ENCODE data around the gene S100A14. TPM values are rescaled to one million over a fixed set of nuclear protein-coding genes. Genes with fewer than 3 reads are reported as not detected.

The S100A14 gene
- total RNA-seq, 1 donor = 0.18 TPM

GRCh38 chr1:153627715-153628626 lies 11.8 kb upstream of the S100A14 start, which contains the start of gene S100A1:
Gene S100A1 (plus strand): TSS chr1:153628434. CDS start chr1:153630522, 2,088 bp downstream.
- H3K4me3 ChIP-seq (ENCODE audit: low read depth, low read length) = peak within 1 kb of the TSS; percentile 82

DNA sequence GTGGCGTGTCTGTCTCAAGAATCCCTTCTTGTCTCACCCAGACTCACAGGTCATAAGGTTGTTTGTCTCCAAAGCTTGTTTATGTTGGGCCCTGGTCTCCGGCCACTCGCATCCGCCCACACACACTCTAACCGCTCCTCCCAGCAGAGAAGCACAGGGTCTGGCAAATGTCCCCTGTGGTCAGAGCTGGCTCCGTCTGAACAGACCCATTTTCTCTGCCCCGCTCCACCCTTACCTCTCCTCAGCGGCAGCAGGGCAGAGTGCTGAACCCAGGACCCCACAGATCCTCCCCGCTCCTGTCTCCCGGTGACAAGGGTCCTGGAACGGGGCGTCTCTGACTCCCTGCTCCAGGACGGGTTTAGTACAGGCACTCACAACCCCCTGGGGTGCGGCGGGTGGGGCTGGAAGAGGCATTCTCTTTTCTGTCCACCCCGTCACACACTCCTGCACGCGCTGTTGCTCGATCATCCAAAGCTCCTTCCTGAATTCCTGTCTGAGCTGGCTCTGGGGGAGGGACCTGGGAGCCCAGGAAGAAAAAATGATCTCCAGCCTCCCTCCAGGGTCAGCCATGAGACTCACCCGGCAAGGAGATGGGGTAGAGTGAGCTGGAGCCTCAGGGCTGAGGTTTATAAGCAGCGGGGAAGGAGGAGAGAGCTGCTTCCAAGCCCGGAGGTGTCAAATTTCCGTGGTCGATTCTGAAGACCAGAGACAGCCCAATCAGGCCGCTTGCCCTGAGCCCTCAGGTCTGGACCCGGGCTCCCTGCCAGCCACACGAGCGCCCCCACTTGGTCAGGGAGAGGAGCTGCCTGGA lies 11.0 kb upstream of the S100A14 start, which contains the start of gene S100A13:
Gene S100A13 (minus strand): TSS at position 602 of the 811 bp plus-strand sequence. CDS start 1,033 bp downstream, outside the sequence.
- TF ChIP-seq, protein P1, sequence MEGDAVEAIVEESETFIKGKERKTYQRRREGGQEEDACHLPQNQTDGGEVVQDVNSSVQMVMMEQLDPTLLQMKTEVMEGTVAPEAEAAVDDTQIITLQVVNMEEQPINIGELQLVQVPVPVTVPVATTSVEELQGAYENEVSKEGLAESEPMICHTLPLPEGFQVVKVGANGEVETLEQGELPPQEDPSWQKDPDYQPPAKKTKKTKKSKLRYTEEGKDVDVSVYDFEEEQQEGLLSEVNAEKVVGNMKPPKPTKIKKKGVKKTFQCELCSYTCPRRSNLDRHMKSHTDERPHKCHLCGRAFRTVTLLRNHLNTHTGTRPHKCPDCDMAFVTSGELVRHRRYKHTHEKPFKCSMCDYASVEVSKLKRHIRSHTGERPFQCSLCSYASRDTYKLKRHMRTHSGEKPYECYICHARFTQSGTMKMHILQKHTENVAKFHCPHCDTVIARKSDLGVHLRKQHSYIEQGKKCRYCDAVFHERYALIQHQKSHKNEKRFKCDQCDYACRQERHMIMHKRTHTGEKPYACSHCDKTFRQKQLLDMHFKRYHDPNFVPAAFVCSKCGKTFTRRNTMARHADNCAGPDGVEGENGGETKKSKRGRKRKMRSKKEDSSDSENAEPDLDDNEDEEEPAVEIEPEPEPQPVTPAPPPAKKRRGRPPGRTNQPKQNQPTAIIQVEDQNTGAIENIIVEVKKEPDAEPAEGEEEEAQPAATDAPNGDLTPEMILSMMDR (IDR thresholded peaks at IDR 0.05; ENCODE audit: insufficient read depth, low read length) = peak; percentile 55
- DNase-seq (ENCODE audit: low read depth) = peak; percentile 95
- peak within 1 kb of the TSS; percentile 82 for H3K4me3 ChIP-seq (ENCODE audit: low read depth, low read length)

More at GRCh38 chr1:153627715-153628626, 11.8 kb upstream of the S100A14 start, which contains the start of gene S100A1:
- no peak for DNase-seq (ENCODE audit: low read depth)
- TF ChIP-seq, protein P1 (IDR thresholded peaks at IDR 0.05; ENCODE audit: insufficient read depth, low read length) = no peak

DNA sequence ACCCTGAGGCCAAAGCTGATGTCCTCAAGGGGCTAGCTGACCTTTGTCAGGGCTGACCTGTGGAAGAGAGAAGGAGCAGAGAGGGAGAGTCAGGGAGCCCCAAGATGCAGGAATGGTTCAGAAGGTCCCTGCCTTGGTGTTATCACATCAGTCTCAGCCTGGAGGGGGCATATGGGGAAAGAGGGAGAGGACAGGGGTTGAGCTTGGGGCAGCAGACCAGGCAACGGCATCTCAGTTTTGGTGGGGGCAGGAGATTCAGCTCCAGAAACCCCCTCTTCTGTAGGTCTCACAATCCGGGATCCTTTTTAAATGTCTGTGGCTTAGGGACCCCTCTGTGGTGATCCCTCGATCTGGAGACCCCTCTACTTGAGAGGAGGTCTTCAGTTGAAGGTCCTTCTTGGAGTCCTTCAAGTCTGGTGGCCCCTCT lies 10.4 kb upstream of the S100A14 start:
- TF ChIP-seq, protein P1 (IDR thresholded peaks at IDR 0.05; ENCODE audit: insufficient read depth, low read length) = no peak
- no peak for DNase-seq (ENCODE audit: low read depth)
- H3K4me3 ChIP-seq (ENCODE audit: low read depth, low read length) = peak overlapping the region; percentile 82

DNA sequence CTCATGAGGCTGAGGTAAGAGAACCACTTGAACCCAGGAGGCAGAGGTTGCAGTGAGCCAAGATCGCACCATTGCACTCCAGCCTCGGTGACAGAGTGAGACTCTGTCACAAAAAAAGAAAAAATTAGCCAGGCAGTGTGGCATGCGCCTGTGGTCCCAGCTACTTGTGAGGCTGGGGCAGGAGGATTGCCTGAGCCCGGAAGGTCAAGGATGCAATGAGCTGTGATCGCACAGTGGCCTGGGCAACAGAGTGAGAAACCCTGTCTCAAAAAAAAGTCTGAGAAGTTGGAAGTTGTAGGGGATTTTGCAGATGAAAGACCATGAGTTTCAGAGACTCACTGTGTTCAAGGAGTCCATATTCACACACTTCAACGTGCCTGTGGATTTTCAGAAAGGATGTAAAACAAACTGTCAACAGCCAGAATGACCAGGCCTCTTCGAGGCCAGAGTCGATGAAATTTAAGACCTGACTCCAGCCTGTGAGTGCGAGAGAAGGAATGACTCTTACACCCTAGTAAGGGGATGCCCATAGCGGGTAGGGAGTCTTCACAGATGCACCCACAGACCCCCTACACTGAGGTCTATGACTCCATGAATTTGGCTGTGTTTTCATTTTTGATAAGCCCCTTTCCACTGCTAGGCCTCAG lies 9.0 kb upstream of the S100A14 start:
- TF ChIP-seq, protein P1 (IDR thresholded peaks at IDR 0.05; ENCODE audit: insufficient read depth, low read length) = no peak
- H3K4me3 ChIP-seq (ENCODE audit: low read depth, low read length) = peak overlapping the region; percentile 41
- DNase-seq (ENCODE audit: low read depth) = no peak

DNA sequence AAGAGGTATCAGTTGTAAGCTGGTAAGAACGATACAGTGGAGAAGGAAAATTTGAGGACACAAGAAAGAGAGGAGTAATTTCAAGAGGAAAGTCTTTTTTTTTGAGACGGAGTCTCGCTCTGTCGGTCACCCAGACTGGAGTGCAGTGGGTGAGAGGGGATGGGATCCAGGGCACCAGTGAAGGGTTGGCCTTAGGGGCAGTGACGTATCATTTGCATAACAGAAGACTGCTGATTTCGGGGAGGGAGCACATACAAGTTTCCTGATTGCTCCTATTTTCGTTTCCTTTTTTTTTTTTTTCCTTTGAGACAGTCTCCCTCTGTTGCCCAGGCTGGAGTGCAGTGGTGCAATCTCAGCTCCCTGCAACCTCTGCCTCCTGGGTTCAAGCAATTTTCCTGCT lies 7.0 kb upstream of the S100A14 start:
- DNase-seq (ENCODE audit: low read depth) = no peak
- H3K4me3 ChIP-seq (ENCODE audit: low read depth, low read length) = no peak overlapping the region
- TF ChIP-seq, protein P1 (IDR thresholded peaks at IDR 0.05; ENCODE audit: insufficient read depth, low read length) = no peak

DNA sequence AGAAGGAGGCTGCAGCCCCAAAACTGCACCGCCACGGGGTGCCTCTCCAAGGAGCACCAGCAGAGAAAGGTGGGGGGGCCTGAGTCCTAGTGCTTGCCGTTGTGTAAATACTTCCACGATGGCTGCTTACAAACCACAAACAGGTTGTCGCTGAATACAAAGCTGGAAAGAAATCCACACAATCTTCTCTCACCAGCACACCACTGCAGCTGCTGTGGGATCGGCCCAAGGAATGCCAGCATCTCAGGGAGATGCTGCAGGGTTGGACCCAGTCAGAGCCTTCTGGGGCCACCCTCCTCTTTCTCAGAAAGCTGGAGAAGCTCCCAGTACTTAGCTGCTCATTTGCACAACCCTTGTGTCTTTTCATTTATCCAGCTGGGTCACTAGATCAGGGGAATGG lies 3.0 kb upstream of the S100A14 start:
- TF ChIP-seq, protein P1 (IDR thresholded peaks at IDR 0.05; ENCODE audit: insufficient read depth, low read length) = no peak
- DNase-seq (ENCODE audit: low read depth) = no peak

More for the DNA sequence above, 3.0 kb upstream of the S100A14 start:
- H3K4me3 ChIP-seq (ENCODE audit: low read depth, low read length) = no peak overlapping the region
